ENCODE data around the gene OR51V1. TPM values are rescaled to one million over a fixed set of nuclear protein-coding genes. Genes with fewer than 3 reads are reported as not detected.

The OR51V1 gene
- total and polyA plus RNA-seq, 2 of the 13 experiments (the other 11 are each of a cell fraction or from before 2014, with no cell fraction given), result not detected

DNA sequence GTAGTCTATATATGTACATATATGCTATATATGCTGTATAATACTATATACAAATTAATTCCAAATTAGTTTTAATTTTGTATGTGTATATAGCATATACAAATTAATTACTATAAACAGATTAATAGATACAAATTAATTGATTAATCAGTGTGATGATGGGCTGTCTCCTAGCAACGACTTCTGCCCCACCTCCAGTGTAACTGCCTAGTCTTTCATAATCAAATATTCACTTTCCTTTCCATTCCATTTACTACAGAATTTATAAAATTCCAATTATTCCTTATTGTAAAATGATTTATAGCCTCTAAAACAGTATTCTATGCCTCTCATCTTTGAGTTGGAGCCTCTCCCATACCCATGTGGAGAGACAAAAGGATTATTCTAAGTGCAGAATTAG, 32.8 kb upstream of the OR51V1 start:
- ATAC-seq (no peak), FAIRE-seq (no peak), DNase-seq (ENCODE audit: low spot score) (no peak)
- Histone ChIP-seq H3K9ac (ENCODE audit: insufficient read depth, low read depth, low read length) (no peak overlapping the region), H3K4me3 (replicated peaks in 1 of 3; ENCODE audit: insufficient read depth in 1 of 3, low read depth in 2 of 3, low read length in 3 of 3) (no peak overlapping the region), H4K20me1 (ENCODE audit: insufficient read depth, low read length) (no peaks in the 10 kb centered on the region; the same call in 1 of the 2 replicates), H3K9me3 (ENCODE audit: low read length) (no peaks in the 10 kb centered on the region), H3K79me2 (ENCODE audit: insufficient read depth, low read length) (no peaks in the 10 kb centered on the region), H3K27me3 (ENCODE audit: control insufficient read depth in 1 of 2, insufficient read depth in 2 of 2, low read length in 2 of 2) (no peaks in the 10 kb centered on the region), H3K4me2 (ENCODE audit: low read depth, low read length) (no peak overlapping the region), H3K36me3 (replicated peaks in 1 of 2; ENCODE audit: control insufficient read depth in 1 of 2, insufficient read depth in 2 of 2, low read length in 2 of 2) (no peaks in the 10 kb centered on the region), H2AFZ (ENCODE audit: low read length) (no peak overlapping the region), H3K27ac (ENCODE audit: extremely low read length, insufficient read depth, low read length) (no peak overlapping the region), H3K4me1 (ENCODE audit: insufficient read depth, low read length) (no peaks in the 10 kb centered on the region)
- in situ Hi-C loops (cut with HindIII; ENCODE audit: extremely low pct_ligation_motif_present, low pct_unique_long_range_greater_than_20kb) (no loop called here), intact Hi-C loops (cut with micrococcal nuclease; ENCODE audit: unreplicated experiment) (no loop called here)
- no TSS peak for BruUV-seq (replicated peaks)
- CTCF ChIA-PET (ENCODE audit: low intra/inter-chr PET ratio, low total read pairs), result no interaction called here
- WGBS (ENCODE audit: low lambda C conversion rate), result 0% methylated on average over 1 of the region's 1 CpG
- POLR2A ChIA-PET, result no interaction called here
- TF ChIP-seq SP1 (IDR thresholded peaks at IDR 0.05) (no peak), SP1 (CRISPR knock-in tag; IDR thresholded peaks at IDR 0.05) (no peak), ASH2L (IDR thresholded peaks at IDR 0.05; ENCODE audit: insufficient read length, low read depth, low read length) (no peak), HHEX (CRISPR knock-in tag; IDR thresholded peaks at IDR 0.05) (no peak), NRL (CRISPR knock-in tag; IDR thresholded peaks at IDR 0.05; ENCODE audit: borderline replicate concordance) (no peak), ZNF343 (CRISPR knock-in tag; IDR thresholded peaks at IDR 0.05) (no peak)
- TF ChIP-seq, protein P1, sequence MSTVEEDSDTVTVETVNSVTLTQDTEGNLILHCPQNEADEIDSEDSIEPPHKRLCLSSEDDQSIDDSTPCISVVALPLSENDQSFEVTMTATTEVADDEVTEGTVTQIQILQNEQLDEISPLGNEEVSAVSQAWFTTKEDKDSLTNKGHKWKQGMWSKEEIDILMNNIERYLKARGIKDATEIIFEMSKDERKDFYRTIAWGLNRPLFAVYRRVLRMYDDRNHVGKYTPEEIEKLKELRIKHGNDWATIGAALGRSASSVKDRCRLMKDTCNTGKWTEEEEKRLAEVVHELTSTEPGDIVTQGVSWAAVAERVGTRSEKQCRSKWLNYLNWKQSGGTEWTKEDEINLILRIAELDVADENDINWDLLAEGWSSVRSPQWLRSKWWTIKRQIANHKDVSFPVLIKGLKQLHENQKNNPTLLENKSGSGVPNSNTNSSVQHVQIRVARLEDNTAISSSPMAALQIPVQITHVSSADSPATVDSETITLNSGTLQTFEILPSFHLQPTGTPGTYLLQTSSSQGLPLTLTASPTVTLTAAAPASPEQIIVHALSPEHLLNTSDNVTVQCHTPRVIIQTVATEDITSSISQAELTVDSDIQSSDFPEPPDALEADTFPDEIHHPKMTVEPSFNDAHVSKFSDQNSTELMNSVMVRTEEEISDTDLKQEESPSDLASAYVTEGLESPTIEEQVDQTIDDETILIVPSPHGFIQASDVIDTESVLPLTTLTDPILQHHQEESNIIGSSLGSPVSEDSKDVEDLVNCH (CRISPR knock-in tag; IDR thresholded peaks at IDR 0.05), result no peak
- TF ChIP-seq, protein P2, sequence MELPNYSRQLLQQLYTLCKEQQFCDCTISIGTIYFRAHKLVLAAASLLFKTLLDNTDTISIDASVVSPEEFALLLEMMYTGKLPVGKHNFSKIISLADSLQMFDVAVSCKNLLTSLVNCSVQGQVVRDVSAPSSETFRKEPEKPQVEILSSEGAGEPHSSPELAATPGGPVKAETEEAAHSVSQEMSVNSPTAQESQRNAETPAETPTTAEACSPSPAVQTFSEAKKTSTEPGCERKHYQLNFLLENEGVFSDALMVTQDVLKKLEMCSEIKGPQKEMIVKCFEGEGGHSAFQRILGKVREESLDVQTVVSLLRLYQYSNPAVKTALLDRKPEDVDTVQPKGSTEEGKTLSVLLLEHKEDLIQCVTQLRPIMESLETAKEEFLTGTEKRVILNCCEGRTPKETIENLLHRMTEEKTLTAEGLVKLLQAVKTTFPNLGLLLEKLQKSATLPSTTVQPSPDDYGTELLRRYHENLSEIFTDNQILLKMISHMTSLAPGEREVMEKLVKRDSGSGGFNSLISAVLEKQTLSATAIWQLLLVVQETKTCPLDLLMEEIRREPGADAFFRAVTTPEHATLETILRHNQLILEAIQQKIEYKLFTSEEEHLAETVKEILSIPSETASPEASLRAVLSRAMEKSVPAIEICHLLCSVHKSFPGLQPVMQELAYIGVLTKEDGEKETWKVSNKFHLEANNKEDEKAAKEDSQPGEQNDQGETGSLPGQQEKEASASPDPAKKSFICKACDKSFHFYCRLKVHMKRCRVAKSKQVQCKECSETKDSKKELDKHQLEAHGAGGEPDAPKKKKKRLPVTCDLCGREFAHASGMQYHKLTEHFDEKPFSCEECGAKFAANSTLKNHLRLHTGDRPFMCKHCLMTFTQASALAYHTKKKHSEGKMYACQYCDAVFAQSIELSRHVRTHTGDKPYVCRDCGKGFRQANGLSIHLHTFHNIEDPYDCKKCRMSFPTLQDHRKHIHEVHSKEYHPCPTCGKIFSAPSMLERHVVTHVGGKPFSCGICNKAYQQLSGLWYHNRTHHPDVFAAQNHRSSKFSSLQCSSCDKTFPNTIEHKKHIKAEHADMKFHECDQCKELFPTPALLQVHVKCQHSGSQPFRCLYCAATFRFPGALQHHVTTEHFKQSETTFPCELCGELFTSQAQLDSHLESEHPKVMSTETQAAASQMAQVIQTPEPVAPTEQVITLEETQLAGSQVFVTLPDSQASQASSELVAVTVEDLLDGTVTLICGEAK (IDR thresholded peaks at IDR 0.05), result no peak
- TF ChIP-seq, protein P2 (CRISPR knock-in tag; IDR thresholded peaks at IDR 0.05), result no peak
- TF ChIP-seq, protein P3, sequence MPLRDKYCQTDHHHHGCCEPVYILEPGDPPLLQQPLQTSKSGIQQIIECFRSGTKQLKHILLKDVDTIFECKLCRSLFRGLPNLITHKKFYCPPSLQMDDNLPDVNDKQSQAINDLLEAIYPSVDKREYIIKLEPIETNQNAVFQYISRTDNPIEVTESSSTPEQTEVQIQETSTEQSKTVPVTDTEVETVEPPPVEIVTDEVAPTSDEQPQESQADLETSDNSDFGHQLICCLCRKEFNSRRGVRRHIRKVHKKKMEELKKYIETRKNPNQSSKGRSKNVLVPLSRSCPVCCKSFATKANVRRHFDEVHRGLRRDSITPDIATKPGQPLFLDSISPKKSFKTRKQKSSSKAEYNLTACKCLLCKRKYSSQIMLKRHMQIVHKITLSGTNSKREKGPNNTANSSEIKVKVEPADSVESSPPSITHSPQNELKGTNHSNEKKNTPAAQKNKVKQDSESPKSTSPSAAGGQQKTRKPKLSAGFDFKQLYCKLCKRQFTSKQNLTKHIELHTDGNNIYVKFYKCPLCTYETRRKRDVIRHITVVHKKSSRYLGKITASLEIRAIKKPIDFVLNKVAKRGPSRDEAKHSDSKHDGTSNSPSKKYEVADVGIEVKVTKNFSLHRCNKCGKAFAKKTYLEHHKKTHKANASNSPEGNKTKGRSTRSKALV (CRISPR knock-in tag; IDR thresholded peaks at IDR 0.05), result no peak
- TF ChIP-seq, protein P4, sequence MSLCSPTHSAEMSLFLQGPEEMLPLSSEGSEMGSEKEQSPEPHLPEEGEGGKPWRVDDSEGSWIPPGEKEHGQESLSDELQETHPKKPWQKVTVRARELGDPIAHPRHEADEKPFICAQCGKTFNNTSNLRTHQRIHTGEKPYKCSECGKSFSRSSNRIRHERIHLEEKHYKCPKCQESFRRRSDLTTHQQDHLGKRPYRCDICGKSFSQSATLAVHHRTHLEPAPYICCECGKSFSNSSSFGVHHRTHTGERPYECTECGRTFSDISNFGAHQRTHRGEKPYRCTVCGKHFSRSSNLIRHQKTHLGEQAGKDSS (CRISPR knock-in tag; IDR thresholded peaks at IDR 0.05; ENCODE audit: borderline replicate concordance, low read depth), result no peak

Data from HepG2 (cell line).